Upper lobe of left lung (tissue), 4 donors: Measurements from ENCODE around the gene STARD3NL.

Source experiments
- POLR2A ChIP-seq, 4 donors: fragments of 450-650 bp; IDR thresholded peaks; one replicate each; pipeline ENCODE4 v1.5.1; 2016 to 2017; ENCODE audit warnings: antibody characterized with exemption in 4 of 4, mild to moderate bottlenecking in 2 of 4
- TF ChIP-seq, protein P1 (sequence below), 6 experiments: fragments of 450-650 bp in 4 of 6; fragments of 200-600 bp in 2 of 6; sonication (generic) in 2 of 6; IDR thresholded peaks; one replicate each; pipeline ENCODE4 v1.5.1; 2016 to 2019; ENCODE audit warnings: antibody characterized with exemption in 6 of 6

DNA sequence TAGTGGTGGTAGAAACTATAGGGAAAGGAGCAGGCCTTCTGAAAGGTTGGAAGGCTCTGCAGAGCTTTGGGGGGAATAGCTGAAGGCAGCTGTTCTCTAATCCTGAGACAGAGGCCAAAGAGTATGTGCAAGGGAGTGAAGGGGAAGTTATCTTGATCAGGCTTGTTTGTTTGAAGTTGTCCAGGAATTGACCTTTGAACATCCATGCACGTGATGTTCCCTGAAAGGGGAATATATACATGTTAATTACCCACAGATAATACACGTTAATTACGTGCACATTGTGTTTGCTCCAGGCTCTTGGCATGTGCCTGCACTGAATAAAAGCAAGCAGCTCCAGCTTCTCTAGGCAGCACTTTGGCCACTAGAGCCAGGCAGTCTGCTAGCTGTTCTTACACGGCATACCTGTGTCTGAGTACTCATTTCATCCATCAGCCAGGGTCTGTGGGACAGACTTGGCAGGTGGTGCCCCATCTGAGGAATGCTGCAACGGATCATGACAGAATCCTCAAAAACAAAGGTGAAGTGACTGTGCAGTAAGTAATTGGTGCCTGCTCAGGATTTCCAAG, 18.0 kb upstream of the STARD3NL start:
- TF ChIP-seq, protein P1, sequence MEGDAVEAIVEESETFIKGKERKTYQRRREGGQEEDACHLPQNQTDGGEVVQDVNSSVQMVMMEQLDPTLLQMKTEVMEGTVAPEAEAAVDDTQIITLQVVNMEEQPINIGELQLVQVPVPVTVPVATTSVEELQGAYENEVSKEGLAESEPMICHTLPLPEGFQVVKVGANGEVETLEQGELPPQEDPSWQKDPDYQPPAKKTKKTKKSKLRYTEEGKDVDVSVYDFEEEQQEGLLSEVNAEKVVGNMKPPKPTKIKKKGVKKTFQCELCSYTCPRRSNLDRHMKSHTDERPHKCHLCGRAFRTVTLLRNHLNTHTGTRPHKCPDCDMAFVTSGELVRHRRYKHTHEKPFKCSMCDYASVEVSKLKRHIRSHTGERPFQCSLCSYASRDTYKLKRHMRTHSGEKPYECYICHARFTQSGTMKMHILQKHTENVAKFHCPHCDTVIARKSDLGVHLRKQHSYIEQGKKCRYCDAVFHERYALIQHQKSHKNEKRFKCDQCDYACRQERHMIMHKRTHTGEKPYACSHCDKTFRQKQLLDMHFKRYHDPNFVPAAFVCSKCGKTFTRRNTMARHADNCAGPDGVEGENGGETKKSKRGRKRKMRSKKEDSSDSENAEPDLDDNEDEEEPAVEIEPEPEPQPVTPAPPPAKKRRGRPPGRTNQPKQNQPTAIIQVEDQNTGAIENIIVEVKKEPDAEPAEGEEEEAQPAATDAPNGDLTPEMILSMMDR (IDR thresholded peaks at IDR 0.05) = no peak
- no peak for TF ChIP-seq POLR2A (IDR thresholded peaks at IDR 0.05)
